HepG2 (cell line): ENCODE measurements around the gene CD300LF. TPM values are rescaled to one million over a fixed set of nuclear protein-coding genes. Genes with fewer than 3 reads are reported as not detected.

Experiments used
- ATAC-seq: fragments of 200-7000 bp; cut with Tn5 transposase; 3 replicates; pipeline ENCODE4 v1.9.1; 2020; ENCODE audit warnings: mild to moderate bottlenecking, moderate library complexity
- BruUV-seq: library from RNA; stranded (reverse); fragments of 400-500 nt; replicated peaks from 2 replicates; lab custom pipeline; 2021; lab: Mats Ljungman, UMichigan
- CTCF ChIA-PET: fragments of 300-600 bp; formaldehyde crosslinking; extraction: SDS; loops from one replicate; lab custom pipeline; 2021; ENCODE audit warnings: low total read pairs, inconsistent platforms, low intra/inter-chr PET ratio; lab: Yijun Ruan, JAX
- POLR2A ChIA-PET: fragments of 350-600 bp; sonication (Branson Sonifier 250); formaldehyde crosslinking; loops from one replicate; lab custom pipeline; 2020; ENCODE audit warnings: antibody characterized with exemption, inconsistent platforms; lab: Yijun Ruan, JAX
- DNase-seq: peaks from one replicate; pipeline ENCODE4 v3.0.0-alpha.2; 2015; ENCODE audit warnings: low spot score
- FAIRE-seq: peaks from 3 replicates; lab custom pipeline; 2011; peaks lifted over from hg19 to GRCh38; lab: Jason Lieb, UNC
- H2AFZ ChIP-seq: one replicate; pipeline ENCODE4 v1.6.1; 2011; ENCODE audit warnings: low read length, inconsistent platforms
- H3K27ac ChIP-seq: fragments of 300-600 bp; 3 replicates; pipeline ENCODE4 v1.8.0; 2011; ENCODE audit warnings: mixed run types, mild to moderate bottlenecking, mixed read lengths, low read length, inconsistent platforms; ENCODE audit not compliant: insufficient read depth; ENCODE audit errors: extremely low read length
- H3K27me3 ChIP-seq, 2 experiments: fragments of 200-600 bp in 1 of 2; 2 replicates in 1 of 2; 3 replicates in 1 of 2; pipeline versions ENCODE4 v1.6.0 to v1.8.0; 2011; ENCODE audit warnings: low read length in 2 of 2, mild to moderate bottlenecking in 2 of 2, moderate library complexity in 2 of 2, inconsistent platforms in 1 of 2; ENCODE audit not compliant: insufficient read depth in 2 of 2, control insufficient read depth in 1 of 2
- H3K36me3 ChIP-seq, 2 experiments: fragments of 200-600 bp in 1 of 2; replicated peaks in 1 of 2; 2 replicates in 1 of 2; 3 replicates in 1 of 2; pipeline versions ENCODE4 v1.5.1 to v1.8.0; 2011; ENCODE audit warnings: low read length in 2 of 2, inconsistent platforms in 1 of 2; ENCODE audit not compliant: insufficient read depth in 2 of 2, control insufficient read depth in 1 of 2
- H3K4me1 ChIP-seq: 2 replicates; pipeline ENCODE4 v1.5.1; 2012; ENCODE audit warnings: low read length, inconsistent platforms; ENCODE audit not compliant: insufficient read depth
- H3K4me2 ChIP-seq: 2 replicates; pipeline ENCODE4 v1.6.0; 2011; ENCODE audit warnings: low read depth, low read length, inconsistent platforms
- H3K4me3 ChIP-seq, 3 experiments: fragments of 200-600 bp in 1 of 3; sonication (generic), shearing (Covaris generic) in 1 of 3; replicated peaks in 1 of 3; 2 replicates each; pipeline ENCODE4 v1.5.1; 2011 to 2016; ENCODE audit warnings: low read length in 3 of 3, inconsistent platforms in 2 of 3, low read depth in 2 of 3, mild to moderate bottlenecking in 2 of 3, control low read depth in 1 of 3, mixed read lengths in 1 of 3; ENCODE audit not compliant: insufficient read depth in 1 of 3
- H3K79me2 ChIP-seq: one replicate; pipeline ENCODE4 v1.6.1; 2011; ENCODE audit warnings: low read length, inconsistent platforms; ENCODE audit not compliant: insufficient read depth
- H3K9ac ChIP-seq: 2 replicates; pipeline ENCODE4 v1.6.0; 2011; ENCODE audit warnings: mild to moderate bottlenecking, low read depth, low read length, inconsistent platforms; ENCODE audit not compliant: insufficient read depth
- H3K9me3 ChIP-seq: 2 replicates; pipeline ENCODE4 v1.5.1; 2012; ENCODE audit warnings: mild to moderate bottlenecking, low read length
- H4K20me1 ChIP-seq: 2 replicates; pipeline ENCODE4 v1.6.0; 2011; ENCODE audit warnings: inconsistent platforms, mild to moderate bottlenecking, low read length, moderate library complexity; ENCODE audit not compliant: insufficient read depth
- HNF4A ChIP-seq: sonication (generic); formaldehyde crosslinking; IDR thresholded peaks from 2 replicates; pipeline ENCODE4 v1.4.0; 2020; ENCODE audit warnings: missing genetic modification reagents
- TAF1 ChIP-seq: sonication (generic); formaldehyde crosslinking; IDR thresholded peaks from 2 replicates; pipeline ENCODE4 v1.4.0; 2020; ENCODE audit warnings: missing genetic modification reagents
- ZNF652 ChIP-seq: IDR thresholded peaks from 2 replicates; pipeline ENCODE4 v1.6.1; 2016; ENCODE audit warnings: low read depth, borderline replicate concordance
- WGBS: methylation state at CpG from one replicate; pipeline ENCODE4 v1.1.6; 2017; ENCODE audit warnings: low lambda C conversion rate; 5-methylcytosine and 5-hydroxymethylcytosine counted together
- in situ Hi-C: cut with HindIII; loops from 2 replicates; pipeline ENCODE4 v1.10.0; 2017; ENCODE audit warnings: low pct_unique_long_range_greater_than_20kb; ENCODE audit not compliant: extremely low pct_ligation_motif_present
- intact Hi-C: fragments of 100-400 bp; cut with micrococcal nuclease; formaldehyde crosslinking; loops from one replicate; pipeline ENCODE4 v1.10.0; 2022; ENCODE audit not compliant: unreplicated experiment
- polyA plus RNA-seq, 8 experiments: library from polyadenylated mRNA; depleted of rRNA in 3 of 8; stranded (reverse) in 7 of 8; unstranded in 1 of 8; fragments of >200 nt; fragmentation: Illumina TruSeq in 4 of 8; extraction: Trizol in 4 of 8; gene quantifications; 2 replicates each; pipeline versions ENCODE4 v1.2.1 to v1.2.3, GENCODE V29; 2011 to 2016; ENCODE audit warnings: low read depth in 4 of 8, missing spikeins in 1 of 8, mixed read lengths in 1 of 8; ENCODE audit not compliant: insufficient read depth in 1 of 8
- total RNA-seq, 5 experiments: library from RNA; depleted of rRNA; stranded (reverse); fragments of >200 nt; fragmentation: Illumina TruSeq; extraction: Trizol; gene quantifications; 2 replicates each; pipeline ENCODE4 v1.2.3, GENCODE V29; 2016; ENCODE audit warnings: low read depth in 1 of 5
- TF ChIP-seq, protein P1 (sequence below): sonication (generic); formaldehyde crosslinking; IDR thresholded peaks from 2 replicates; pipeline ENCODE4 v1.4.0; 2020; ENCODE audit warnings: missing genetic modification reagents, borderline replicate concordance
- TF ChIP-seq, protein P2 (sequence below), 2 experiments: sonication (generic) in 1 of 2; formaldehyde crosslinking in 1 of 2; IDR thresholded peaks; 2 replicates each; pipeline versions ENCODE4 v1.4.0 to v1.6.1; 2016 to 2020; ENCODE audit warnings: borderline replicate concordance in 1 of 2, low read depth in 1 of 2, mild to moderate bottlenecking in 1 of 2, missing genetic modification reagents in 1 of 2
- TF ChIP-seq, protein P3 (sequence below): sonication (generic); formaldehyde crosslinking; IDR thresholded peaks from 2 replicates; pipeline ENCODE4; 2020; ENCODE audit warnings: missing genetic modification reagents, mild to moderate bottlenecking, borderline replicate concordance

CD300LF gene
- total and polyA plus RNA-seq, 2 of the 13 experiments (the other 11 are each of a cell fraction or from before 2014, with no cell fraction given), result not detected

DNA sequence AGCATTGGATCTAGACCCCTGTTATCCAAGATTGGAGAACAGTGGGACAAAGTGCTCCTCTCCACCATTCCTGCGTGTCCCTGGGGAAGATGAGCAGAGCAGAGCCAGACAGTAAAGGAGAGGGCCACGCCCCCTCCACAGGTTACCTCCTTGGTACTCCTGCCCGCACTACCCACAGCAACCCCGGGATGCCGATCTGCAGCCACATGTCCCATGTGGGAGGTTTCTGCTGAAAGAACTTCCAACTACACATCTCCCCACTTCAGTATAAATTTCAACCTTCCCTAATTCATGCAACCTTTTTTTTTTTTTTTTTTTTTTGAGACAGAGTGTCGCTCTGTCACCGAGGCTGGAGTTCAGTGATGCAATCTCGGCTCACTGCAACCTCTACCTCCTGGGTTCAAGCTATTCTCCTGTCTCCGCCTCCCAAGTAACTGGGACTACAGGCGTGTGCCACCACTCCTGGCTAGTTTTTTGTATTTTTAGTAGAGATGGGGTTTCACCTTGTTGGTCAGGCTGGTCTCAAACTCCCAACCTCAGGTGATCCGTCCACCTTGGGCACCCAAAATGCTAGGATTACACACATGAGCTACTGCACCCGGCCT, 26.6 kb upstream of the CD300LF start (continued):
- TF ChIP-seq, protein P1, sequence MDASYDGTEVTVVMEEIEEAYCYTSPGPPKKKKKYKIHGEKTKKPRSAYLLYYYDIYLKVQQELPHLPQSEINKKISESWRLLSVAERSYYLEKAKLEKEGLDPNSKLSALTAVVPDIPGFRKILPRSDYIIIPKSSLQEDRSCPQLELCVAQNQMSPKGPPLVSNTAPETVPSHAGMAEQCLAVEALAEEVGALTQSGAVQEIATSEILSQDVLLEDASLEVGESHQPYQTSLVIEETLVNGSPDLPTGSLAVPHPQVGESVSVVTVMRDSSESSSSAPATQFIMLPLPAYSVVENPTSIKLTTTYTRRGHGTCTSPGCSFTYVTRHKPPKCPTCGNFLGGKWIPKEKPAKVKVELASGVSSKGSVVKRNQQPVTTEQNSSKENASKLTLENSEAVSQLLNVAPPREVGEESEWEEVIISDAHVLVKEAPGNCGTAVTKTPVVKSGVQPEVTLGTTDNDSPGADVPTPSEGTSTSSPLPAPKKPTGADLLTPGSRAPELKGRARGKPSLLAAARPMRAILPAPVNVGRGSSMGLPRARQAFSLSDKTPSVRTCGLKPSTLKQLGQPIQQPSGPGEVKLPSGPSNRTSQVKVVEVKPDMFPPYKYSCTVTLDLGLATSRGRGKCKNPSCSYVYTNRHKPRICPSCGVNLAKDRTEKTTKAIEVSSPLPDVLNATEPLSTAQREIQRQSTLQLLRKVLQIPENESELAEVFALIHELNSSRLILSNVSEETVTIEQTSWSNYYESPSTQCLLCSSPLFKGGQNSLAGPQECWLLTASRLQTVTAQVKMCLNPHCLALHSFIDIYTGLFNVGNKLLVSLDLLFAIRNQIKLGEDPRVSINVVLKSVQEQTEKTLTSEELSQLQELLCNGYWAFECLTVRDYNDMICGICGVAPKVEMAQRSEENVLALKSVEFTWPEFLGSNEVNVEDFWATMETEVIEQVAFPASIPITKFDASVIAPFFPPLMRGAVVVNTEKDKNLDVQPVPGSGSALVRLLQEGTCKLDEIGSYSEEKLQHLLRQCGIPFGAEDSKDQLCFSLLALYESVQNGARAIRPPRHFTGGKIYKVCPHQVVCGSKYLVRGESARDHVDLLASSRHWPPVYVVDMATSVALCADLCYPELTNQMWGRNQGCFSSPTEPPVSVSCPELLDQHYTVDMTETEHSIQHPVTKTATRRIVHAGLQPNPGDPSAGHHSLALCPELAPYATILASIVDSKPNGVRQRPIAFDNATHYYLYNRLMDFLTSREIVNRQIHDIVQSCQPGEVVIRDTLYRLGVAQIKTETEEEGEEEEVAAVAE, result no peak

GRCh38 chr17:74738051-74738996, 25.6 kb upstream of the CD300LF start:
- POLR2A ChIA-PET, result interaction anchor here (0.8 to 5.6 kb wide), 12 partner anchors 8 to 311 kb away, joined by 3 to 221 read pairs (median 14); partner anchors contain the start of genes FDXR, HID1 and NAT9
- intact Hi-C loops, result no loop called here
- H3K9me3 ChIP-seq, result no peaks in the 10 kb centered on the region
- no TSS peak for BruUV-seq
- no peaks in the 10 kb centered on the region for H3K79me2 ChIP-seq
- peak overlapping the region; percentile 30; the same call in 1 of the 2 replicates for H3K9ac ChIP-seq
- peak; percentile 8 for ATAC-seq
- no peak overlapping the region for H2AFZ ChIP-seq
- H4K20me1 ChIP-seq, result no peaks in the 10 kb centered on the region
- WGBS, result 0% methylated on average over 8 of the region's 16 CpGs
- in situ Hi-C loops, result loop anchor here (5.0 kb wide), 1 partner anchor 81 kb away; no protein-coding TSS in a partner anchor
- H3K4me3 ChIP-seq, result peak overlapping the region; percentile 39 to 78 (median 67)
- FAIRE-seq, result peak; percentile 64
- H3K36me3 ChIP-seq, result no peaks in the 10 kb centered on the region
- H3K27ac ChIP-seq, result no peak overlapping the region
- H3K27me3 ChIP-seq, result peaks cover 6 to 44% of the 10 kb centered on the region in 2 experiments; a peak in 4 of 5 replicates
- peak; percentile 82 for DNase-seq
- H3K4me2 ChIP-seq, result peak overlapping the region; percentile 92
- CTCF ChIA-PET, result interaction anchor here (2.8 kb wide), 1 partner anchor 82 kb away, joined by 22 read pairs; no protein-coding TSS in a partner anchor
- H3K4me1 ChIP-seq, result peaks cover 68% of the 10 kb centered on the region
- peak; percentile 26; the same call in 1 of the 2 replicates for TF ChIP-seq TAF1 (CRISPR knock-in tag)
- TF ChIP-seq, protein P2, sequence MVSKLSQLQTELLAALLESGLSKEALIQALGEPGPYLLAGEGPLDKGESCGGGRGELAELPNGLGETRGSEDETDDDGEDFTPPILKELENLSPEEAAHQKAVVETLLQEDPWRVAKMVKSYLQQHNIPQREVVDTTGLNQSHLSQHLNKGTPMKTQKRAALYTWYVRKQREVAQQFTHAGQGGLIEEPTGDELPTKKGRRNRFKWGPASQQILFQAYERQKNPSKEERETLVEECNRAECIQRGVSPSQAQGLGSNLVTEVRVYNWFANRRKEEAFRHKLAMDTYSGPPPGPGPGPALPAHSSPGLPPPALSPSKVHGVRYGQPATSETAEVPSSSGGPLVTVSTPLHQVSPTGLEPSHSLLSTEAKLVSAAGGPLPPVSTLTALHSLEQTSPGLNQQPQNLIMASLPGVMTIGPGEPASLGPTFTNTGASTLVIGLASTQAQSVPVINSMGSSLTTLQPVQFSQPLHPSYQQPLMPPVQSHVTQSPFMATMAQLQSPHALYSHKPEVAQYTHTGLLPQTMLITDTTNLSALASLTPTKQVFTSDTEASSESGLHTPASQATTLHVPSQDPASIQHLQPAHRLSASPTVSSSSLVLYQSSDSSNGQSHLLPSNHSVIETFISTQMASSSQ (IDR thresholded peaks at IDR 0.05; ENCODE audit: low read depth), result no peak
- TF ChIP-seq, protein P2 (CRISPR knock-in tag; IDR thresholded peaks at IDR 0.05; ENCODE audit: borderline replicate concordance), result peak; percentile 52; the same call in 1 of the 2 replicates
- TF ChIP-seq, protein P3, sequence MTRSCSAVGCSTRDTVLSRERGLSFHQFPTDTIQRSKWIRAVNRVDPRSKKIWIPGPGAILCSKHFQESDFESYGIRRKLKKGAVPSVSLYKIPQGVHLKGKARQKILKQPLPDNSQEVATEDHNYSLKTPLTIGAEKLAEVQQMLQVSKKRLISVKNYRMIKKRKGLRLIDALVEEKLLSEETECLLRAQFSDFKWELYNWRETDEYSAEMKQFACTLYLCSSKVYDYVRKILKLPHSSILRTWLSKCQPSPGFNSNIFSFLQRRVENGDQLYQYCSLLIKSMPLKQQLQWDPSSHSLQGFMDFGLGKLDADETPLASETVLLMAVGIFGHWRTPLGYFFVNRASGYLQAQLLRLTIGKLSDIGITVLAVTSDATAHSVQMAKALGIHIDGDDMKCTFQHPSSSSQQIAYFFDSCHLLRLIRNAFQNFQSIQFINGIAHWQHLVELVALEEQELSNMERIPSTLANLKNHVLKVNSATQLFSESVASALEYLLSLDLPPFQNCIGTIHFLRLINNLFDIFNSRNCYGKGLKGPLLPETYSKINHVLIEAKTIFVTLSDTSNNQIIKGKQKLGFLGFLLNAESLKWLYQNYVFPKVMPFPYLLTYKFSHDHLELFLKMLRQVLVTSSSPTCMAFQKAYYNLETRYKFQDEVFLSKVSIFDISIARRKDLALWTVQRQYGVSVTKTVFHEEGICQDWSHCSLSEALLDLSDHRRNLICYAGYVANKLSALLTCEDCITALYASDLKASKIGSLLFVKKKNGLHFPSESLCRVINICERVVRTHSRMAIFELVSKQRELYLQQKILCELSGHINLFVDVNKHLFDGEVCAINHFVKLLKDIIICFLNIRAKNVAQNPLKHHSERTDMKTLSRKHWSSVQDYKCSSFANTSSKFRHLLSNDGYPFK, result no peak
- peak; percentile 25; the same call in 1 of the 2 replicates for TF ChIP-seq ZNF652 (CRISPR knock-in tag)
- peak; percentile 67; the same call in 1 of the 2 replicates for TF ChIP-seq HNF4A (CRISPR knock-in tag)
